ENCODE data around the gene TMEM255B.
"Not testable (repeated sequence)": the region's sequence is repeated elsewhere in the genome, so short reads cannot be mapped to it uniquely, and the experiment has no call there.

Gene TMEM255B

GRCh38 chr13:113770441-113770840, 11.4 kb downstream of the TMEM255B start:
- DNase-seq = no peak

DNA sequence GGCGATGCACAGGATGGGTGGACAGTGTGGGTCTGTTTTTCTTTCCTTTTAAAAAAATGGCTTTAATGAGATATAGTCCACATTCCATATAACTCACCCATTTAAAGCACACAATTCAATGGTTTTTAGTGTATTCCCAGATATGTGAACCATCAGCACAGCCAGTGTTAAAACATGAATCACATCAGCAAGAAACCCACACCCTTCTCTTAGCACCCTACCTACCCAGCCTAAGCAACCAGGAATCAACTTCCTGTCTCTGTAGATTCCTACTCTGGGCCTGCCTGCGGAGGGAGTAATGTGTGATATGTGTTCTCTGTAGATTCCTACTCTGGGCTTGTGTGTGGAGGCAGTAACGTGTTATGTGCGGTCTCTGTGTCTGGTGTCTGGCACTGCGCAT, 11.9 kb downstream of the TMEM255B start:
- DNase-seq = no peak

GRCh38 chr13:113771709-113772331, 12.8 kb downstream of the TMEM255B start:
- no peak for DNase-seq

- no peak for DNase-seq
These were observed 15.4 kb downstream of the TMEM255B start for GRCh38 chr13:113774177-113775107.

DNA sequence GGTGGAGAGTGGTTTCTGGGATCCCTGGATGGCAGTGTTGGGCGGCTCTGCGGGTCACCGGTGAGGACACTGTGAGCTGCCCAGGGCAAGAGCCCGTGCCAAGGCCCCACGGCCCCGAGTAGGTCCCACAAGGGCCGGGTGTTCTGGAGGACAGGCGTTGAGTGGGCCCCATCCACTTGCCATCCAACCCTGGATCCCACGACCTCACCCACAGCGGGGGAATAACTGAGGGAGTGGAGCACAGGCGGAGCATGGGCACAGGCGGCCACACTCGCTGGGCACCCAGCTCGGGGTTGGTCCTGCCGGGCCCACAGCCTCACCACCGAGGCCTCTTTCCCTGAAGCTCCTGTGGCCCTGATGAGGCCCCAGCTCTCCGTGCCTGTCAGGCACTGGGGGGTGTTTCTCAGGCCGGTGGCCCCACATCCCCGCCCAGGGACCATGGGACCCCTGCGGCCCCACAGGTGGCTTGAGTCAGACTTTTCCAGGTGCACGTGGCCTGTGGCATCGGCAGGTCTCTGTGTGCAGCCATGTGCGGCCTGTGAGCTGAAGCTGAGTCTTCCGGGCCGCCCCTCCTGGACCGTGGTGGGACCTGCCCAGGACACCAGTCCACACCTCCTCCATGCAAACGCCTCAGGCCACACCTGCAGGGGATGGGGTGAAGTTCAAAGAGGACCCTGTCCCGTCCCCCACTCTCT, 16.6 kb downstream of the TMEM255B start:
- no peak for DNase-seq

- no peak for DNase-seq
These were observed 17.5 kb downstream of the TMEM255B start for GRCh38 chr13:113776231-113777125.

- peak; percentile 8 for DNase-seq
These were observed 18.6 kb downstream of the TMEM255B start for GRCh38 chr13:113777311-113778260.

- DNase-seq = no peak
These were observed 22.5 kb downstream of the TMEM255B start for GRCh38 chr13:113781571-113781970.

DNA sequence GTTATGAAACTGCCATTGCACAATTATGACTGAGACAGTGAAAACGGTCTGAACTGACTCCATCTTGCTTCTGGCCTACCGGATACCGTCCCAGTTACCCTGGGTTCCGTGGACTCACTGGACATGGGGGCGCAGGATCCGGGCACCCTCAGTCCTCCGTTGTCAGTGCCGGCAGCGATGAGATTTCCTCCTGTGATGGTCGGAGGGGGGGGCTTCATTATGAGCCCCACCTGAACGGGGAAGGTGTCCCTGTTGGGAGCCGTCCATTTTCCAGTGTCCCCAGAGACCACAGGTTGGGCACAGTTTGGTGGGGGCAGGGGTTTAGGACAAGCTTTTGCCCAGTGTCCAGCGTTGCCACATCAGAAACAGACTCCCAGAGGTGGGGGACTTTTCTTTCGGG, 23.4 kb downstream of the TMEM255B start:
- DNase-seq = no peak

DNA sequence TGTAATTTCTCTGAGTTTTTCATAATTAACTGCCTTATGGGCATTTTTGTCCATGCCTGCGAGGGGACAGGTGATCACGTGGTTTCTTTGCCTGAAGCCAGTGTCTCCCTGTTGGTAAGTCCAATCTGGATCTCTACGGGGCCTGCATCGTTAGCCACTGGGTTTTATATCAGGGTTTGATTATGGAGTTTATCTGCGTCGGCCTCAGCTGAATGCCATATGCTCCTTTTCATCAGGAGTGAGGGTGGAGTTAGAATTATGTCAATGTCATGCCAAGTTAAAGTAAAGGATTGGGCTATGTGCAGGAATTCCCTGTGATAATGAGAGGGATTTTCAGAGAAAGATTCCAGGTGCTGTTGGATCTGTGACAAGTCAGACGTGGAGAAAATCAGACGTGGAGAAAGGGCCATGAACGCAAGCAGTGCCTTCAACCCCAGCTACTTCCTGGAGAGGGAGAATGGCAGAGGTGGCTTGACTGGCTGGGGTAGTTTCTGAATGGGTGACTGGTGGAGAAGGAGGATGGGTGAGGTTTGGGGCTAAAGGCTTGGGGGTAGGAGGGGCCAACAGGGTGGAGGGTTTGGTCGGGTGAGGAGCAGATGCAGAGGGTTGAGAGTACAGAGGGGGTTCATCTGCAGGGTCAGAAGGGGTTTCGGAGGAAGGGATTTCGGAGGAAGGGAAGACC, 24.3 kb downstream of the TMEM255B start:
- DNase-seq = no peak

- DNase-seq = no peak
These were observed 25.1 kb downstream of the TMEM255B start for GRCh38 chr13:113783966-113784644.

DNA sequence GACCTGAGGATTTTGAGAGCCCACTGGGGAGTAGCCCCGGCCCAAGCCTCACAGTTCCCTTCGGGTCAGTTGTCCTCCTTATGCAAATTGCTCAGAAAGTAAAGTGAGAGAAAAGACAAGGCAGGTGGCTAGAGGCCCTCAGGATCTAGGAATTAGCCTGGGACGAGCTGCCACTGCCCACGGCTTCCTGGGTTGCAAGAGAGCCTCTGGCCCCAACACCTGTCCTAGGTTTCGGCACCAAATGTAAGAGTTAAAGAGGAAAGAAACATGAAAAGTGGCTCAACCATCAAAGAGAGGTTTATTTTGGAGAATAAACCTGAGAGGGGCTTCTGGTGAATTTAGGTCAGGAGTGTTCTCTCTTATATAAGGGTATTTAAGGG, 25.6 kb downstream of the TMEM255B start:
- DNase-seq = no peak

DNA sequence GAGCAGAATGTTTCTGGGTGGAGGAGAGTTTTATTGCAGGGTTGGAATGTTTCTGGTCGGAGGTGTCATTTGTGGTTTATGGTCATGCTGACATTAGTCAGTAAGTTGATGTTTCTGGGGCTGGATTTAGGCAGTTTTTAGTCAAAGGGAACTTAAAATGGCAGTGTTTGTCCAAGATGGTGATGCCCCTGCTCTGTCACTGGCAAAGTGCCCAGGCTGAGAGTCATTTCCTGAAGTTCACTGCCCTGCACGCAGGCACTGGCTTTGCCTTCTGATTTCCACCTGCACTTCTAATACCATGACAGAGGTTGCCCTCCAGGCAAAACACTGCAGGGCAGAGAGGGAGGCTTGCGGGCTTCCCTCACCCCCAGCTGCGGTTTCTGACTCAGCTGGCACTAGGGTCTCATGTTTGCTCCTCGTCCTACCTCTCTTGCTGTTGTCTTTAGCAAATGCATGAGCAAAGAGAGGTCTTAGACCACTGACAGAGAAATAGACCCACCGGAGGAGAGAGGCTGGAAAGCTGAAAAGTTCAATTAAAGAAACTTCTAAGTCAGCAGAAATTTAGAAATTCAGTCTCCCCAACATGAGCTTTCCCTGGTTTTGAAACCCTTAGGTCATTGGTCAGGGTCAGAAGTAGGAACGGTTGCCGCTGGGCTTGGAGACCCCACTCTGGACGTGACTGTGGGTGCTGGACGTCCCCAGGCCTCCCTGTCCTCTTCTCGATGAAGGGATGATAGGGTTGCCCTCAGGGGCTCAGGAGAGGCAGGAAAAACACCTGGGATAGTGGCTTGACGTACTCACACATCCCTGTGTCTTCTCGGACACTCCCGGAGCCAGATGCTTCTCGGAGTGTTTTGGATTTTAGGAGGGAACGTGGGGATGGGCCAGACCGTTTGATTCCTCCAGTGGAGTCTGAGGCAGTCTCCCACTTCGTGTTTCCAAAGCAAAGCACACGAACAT, 26.3 kb downstream of the TMEM255B start:
- no peak for DNase-seq

DNA sequence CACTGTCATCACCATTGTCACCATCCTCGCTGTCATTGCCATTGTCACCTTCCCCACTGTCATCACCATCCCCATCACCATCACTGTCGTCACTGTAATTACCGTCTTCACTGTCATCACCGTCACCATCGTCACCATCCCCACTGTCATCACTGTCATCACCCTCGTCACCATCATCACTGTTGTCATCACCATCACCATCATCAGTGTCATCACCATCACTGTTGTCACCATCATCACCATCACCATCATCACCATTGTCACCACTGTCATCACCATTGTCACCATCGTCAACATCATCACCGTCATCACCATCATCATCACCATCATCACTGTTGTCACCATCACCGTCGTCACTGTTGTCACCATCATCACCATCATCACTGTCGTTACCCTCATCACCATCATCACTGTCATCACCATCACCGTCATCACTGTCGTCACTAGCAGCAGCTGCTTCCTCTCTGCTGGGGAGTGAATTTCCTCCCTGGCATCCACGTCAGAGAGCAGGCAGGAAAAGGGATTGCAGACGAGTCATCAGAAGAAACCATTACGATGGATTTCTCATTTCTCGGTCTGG, 27.3 kb downstream of the TMEM255B start:
- no peak for DNase-seq

DNA sequence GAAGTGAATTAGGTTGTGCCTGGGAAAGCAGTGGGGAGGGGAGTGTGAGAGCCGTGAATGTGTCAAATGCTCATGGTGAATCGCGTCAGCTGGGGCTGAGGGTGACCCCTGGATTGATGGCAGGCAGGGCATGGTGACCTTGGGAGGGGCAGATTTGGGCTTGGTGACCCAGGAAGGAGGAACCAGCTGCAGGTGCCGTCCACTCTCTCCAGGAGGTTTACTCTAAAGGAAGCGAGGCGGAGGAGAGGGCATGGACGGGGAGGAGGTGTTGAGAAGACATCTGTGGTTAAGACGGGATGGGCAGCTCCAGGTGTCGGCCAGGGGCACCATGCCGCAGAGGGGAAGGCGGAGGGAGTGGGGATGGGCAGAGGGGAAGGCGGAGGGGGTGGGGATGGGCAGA, 28.7 kb downstream of the TMEM255B start:
- no peak for DNase-seq

GRCh38 chr13:113788413-113789135, 29.5 kb downstream of the TMEM255B start:
- no peak for DNase-seq

- no peak for DNase-seq
These were observed 30.1 kb downstream of the TMEM255B start for GRCh38 chr13:113789167-113789566.

DNA sequence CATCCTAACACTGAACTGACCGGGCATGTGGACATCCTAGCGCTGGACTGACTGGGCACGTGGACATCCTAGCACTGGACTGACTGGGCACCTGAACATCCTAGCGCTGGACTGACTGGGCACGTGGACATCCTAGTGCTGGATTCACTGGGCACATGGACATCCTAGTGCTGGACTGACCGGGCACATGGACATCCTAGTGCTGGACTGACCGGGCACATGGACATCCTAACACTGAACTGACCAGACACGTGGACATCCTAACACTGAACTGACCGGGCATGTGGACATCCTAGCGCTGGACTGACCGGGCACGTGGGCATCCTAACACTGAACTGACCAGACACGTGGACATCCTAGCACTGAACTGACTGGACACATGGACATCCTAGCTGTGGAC, 30.9 kb downstream of the TMEM255B start:
- DNase-seq = not testable (repeated sequence)

Measured in stimulated activated CD4-positive, alpha-beta T cell treated with anti-CD3 and anti-CD28 coated beads, Interleukin-12 subunit alpha, Interleukin-12 subunit beta, amount 100 ng/mL, for 4 hours (primary cell).